Measurements from ENCODE around the gene COX6B1. TPM values are rescaled to one million over a fixed set of nuclear protein-coding genes. Genes with fewer than 3 reads are reported as not detected.

The COX6B1 gene
- total RNA-seq, 1 donor, result 185 TPM

- Histone ChIP-seq H3K27ac (ENCODE audit: low read depth, low read length) (no peak overlapping the region), H3K4me1 (ENCODE audit: insufficient read depth, low read length) (peaks cover 5% of the 10 kb centered on the region), H2AFZ (ENCODE audit: low read length) (no peak overlapping the region), H4K20me1 (ENCODE audit: insufficient read depth, low read length) (no peaks in the 10 kb centered on the region), H3K36me3 (ENCODE audit: insufficient read depth, low read length) (peaks cover 6% of the 10 kb centered on the region), H3K4me2 (ENCODE audit: insufficient read depth, low read length) (peak overlapping the region; percentile 98), H3K79me2 (ENCODE audit: insufficient read depth, low read length) (peaks cover 2% of the 10 kb centered on the region), H3K4me3 (ENCODE audit: insufficient read depth, low read length) (no peak overlapping the region), H3K9me3 (ENCODE audit: low read depth, low read length) (no peaks in the 10 kb centered on the region), H3K27me3 (ENCODE audit: insufficient read depth, low read length) (no peaks in the 10 kb centered on the region)
- no peak for DNase-seq (ENCODE audit: insufficient read length, low spot score, missing footprints)
- no peak for TF ChIP-seq CTCF (IDR thresholded peaks at IDR 0.05; ENCODE audit: extremely low read depth, low read depth, low read length)
Measured at GRCh38 chr19:35613574-35613973, 34.5 kb upstream of the COX6B1 start.

GRCh38 chr19:35615036-35615435, 33.1 kb upstream of the COX6B1 start:
- H3K4me2 ChIP-seq (ENCODE audit: insufficient read depth, low read length), result no peak overlapping the region
- DNase-seq (ENCODE audit: insufficient read length, low spot score, missing footprints), result no peak
- no peaks in the 10 kb centered on the region for H3K9me3 ChIP-seq (ENCODE audit: low read depth, low read length)
- H3K36me3 ChIP-seq (ENCODE audit: insufficient read depth, low read length), result peaks cover 6% of the 10 kb centered on the region
- H3K4me1 ChIP-seq (ENCODE audit: insufficient read depth, low read length), result peaks cover 5% of the 10 kb centered on the region
- H3K79me2 ChIP-seq (ENCODE audit: insufficient read depth, low read length), result peaks cover 2% of the 10 kb centered on the region
- no peak overlapping the region for H3K4me3 ChIP-seq (ENCODE audit: insufficient read depth, low read length)
- TF ChIP-seq CTCF (IDR thresholded peaks at IDR 0.05; ENCODE audit: extremely low read depth, low read depth, low read length), result no peak
- no peaks in the 10 kb centered on the region for H4K20me1 ChIP-seq (ENCODE audit: insufficient read depth, low read length)
- H3K27me3 ChIP-seq (ENCODE audit: insufficient read depth, low read length), result no peaks in the 10 kb centered on the region
- no peak overlapping the region for H3K27ac ChIP-seq (ENCODE audit: low read depth, low read length)
- H2AFZ ChIP-seq (ENCODE audit: low read length), result no peak overlapping the region

- no peak overlapping the region for H3K4me2 ChIP-seq (ENCODE audit: insufficient read depth, low read length)
- H3K9me3 ChIP-seq (ENCODE audit: low read depth, low read length), result no peaks in the 10 kb centered on the region
- no peak overlapping the region for H2AFZ ChIP-seq (ENCODE audit: low read length)
- H4K20me1 ChIP-seq (ENCODE audit: insufficient read depth, low read length), result no peaks in the 10 kb centered on the region
- DNase-seq (ENCODE audit: insufficient read length, low spot score, missing footprints), result peak; percentile 3
- H3K27me3 ChIP-seq (ENCODE audit: insufficient read depth, low read length), result no peaks in the 10 kb centered on the region
- no peaks in the 10 kb centered on the region for H3K4me1 ChIP-seq (ENCODE audit: insufficient read depth, low read length)
- no peaks in the 10 kb centered on the region for H3K79me2 ChIP-seq (ENCODE audit: insufficient read depth, low read length)
- H3K36me3 ChIP-seq (ENCODE audit: insufficient read depth, low read length), result peaks cover 6% of the 10 kb centered on the region
- no peak for TF ChIP-seq CTCF (IDR thresholded peaks at IDR 0.05; ENCODE audit: extremely low read depth, low read depth, low read length)
- H3K27ac ChIP-seq (ENCODE audit: low read depth, low read length), result no peak overlapping the region
- H3K4me3 ChIP-seq (ENCODE audit: insufficient read depth, low read length), result no peak overlapping the region
Measured at GRCh38 chr19:35618857-35619256, 29.3 kb upstream of the COX6B1 start.

GRCh38 chr19:35619290-35619923, 28.7 kb upstream of the COX6B1 start:
- H3K4me2 ChIP-seq (ENCODE audit: insufficient read depth, low read length), result no peak overlapping the region
- DNase-seq (ENCODE audit: insufficient read length, low spot score, missing footprints), result peak; percentile 35
- H3K36me3 ChIP-seq (ENCODE audit: insufficient read depth, low read length), result peaks cover 6% of the 10 kb centered on the region
- no peaks in the 10 kb centered on the region for H3K9me3 ChIP-seq (ENCODE audit: low read depth, low read length)
- H4K20me1 ChIP-seq (ENCODE audit: insufficient read depth, low read length), result no peaks in the 10 kb centered on the region
- TF ChIP-seq CTCF (IDR thresholded peaks at IDR 0.05; ENCODE audit: extremely low read depth, low read depth, low read length), result no peak
- no peaks in the 10 kb centered on the region for H3K79me2 ChIP-seq (ENCODE audit: insufficient read depth, low read length)
- no peak overlapping the region for H3K4me3 ChIP-seq (ENCODE audit: insufficient read depth, low read length)
- H3K27me3 ChIP-seq (ENCODE audit: insufficient read depth, low read length), result no peaks in the 10 kb centered on the region
- H3K27ac ChIP-seq (ENCODE audit: low read depth, low read length), result no peak overlapping the region
- H3K4me1 ChIP-seq (ENCODE audit: insufficient read depth, low read length), result no peaks in the 10 kb centered on the region
- H2AFZ ChIP-seq (ENCODE audit: low read length), result no peak overlapping the region

Data from osteoblast (primary cell).